Fibroblast of pulmonary artery (primary cell): ENCODE measurements around the gene RANGRF.

ENCODE experiments used
- DNase-seq: peaks from one replicate; pipeline ENCODE4 v3.0.0-alpha.2; 2010; ENCODE audit warnings: low read depth
- H3K4me3 ChIP-seq: replicated peaks from 2 replicates; pipeline ENCODE4 v1.5.1; 2011; ENCODE audit warnings: low read depth, mild to moderate bottlenecking, control low read depth, low read length, moderate library complexity
- CTCF ChIP-seq: IDR thresholded peaks from 2 replicates; pipeline ENCODE4 v1.5.1; 2011; ENCODE audit warnings: mild to moderate bottlenecking, control low read depth, low read length, inconsistent platforms; ENCODE audit errors: missing control alignments

The RANGRF gene

DNA sequence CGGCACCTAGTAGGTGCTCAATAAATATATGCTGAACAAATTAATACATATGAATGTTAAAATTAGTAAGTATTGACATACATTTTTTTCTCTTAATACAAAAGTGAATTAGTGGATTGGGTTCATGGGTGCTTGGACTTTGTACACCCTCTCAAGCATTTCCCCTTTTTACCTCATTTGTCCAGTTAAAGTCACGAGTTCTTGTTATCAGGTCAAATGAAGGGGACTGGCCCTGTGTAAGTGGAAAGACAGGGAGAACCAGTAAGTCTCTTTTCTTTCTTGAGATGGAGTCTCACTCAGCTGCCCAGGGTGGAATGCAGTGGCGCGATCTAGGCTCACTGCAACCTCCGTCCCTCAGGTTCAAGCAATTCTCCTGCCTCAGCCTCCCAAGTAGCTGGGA, 13.7 kb upstream of the RANGRF start:
- no peak for DNase-seq
- no peak overlapping the region for H3K4me3 ChIP-seq
- no peak for TF ChIP-seq CTCF

- H3K4me3 ChIP-seq = no peak overlapping the region
- TF ChIP-seq CTCF = no peak
- no peak for DNase-seq
These were observed 12.8 kb upstream of the RANGRF start for GRCh38 chr17:8275421-8276290.

- H3K4me3 ChIP-seq = no peak overlapping the region
- no peak for DNase-seq
- no peak for TF ChIP-seq CTCF
These were observed 11.2 kb upstream of the RANGRF start for GRCh38 chr17:8277317-8277716.

DNA sequence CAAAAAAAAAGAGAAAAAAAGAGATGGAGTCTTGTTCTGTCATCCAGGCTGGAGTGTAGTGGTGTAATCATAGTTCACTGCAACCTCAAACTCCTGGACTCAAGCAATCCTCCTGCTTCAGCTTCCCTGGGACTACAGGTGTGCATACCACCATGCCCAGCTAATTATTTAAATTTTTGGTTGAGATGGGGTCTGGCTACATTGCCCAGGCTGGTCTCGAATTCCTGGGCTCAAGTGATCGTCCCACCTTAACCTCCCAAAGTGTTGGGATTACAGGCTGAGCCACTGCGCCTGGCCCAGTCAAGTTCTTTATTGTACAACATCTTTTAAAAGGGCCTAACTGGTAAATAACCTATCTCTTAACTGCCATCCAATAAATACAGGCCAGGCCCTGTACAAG, 6.1 kb upstream of the RANGRF start:
- no peak for DNase-seq
- no peak overlapping the region for H3K4me3 ChIP-seq
- no peak for TF ChIP-seq CTCF

DNA sequence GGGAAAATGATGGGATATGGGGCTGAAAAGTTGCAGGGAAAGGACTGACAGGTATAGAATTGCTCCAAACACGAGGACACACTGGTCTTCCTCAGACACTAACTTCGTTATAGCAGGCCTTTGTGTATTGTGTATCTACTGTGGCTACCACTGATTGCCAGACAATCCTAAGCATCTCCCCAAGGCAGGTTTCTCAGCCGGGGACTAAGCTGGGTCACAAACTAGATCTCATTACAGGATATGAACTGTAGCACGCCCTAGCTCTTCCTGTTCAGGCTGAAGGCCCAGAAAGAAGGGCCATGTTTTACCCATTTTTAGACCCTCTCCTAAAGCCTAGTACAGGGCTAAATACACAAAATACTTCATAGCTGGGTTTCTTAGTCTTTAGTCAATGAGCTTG, 5.1 kb upstream of the RANGRF start:
- no peak for DNase-seq
- TF ChIP-seq CTCF = no peak
- no peak overlapping the region for H3K4me3 ChIP-seq

- DNase-seq = no peak
- no peak overlapping the region for H3K4me3 ChIP-seq
- no peak for TF ChIP-seq CTCF
These were observed 4.3 kb upstream of the RANGRF start for GRCh38 chr17:8284126-8284525.
